Measurements from ENCODE around the gene GAB1. TPM values are rescaled to one million over a fixed set of nuclear protein-coding genes. Genes with fewer than 3 reads are reported as not detected.

Gene GAB1
- 0.30 and 0.82 TPM in 2 replicates for total RNA-seq

- intact Hi-C loops (cut with micrococcal nuclease), result loop anchor here (1.0 to 2.0 kb wide), 3 partner anchors 22 to 176 kb away; partner anchors contain the start of gene SMARCA5
Measured at GRCh38 chr4:143336781-143337599, at the start of gene GAB1. GAB1 (plus strand) TSS chr4:143336876; CDS start chr4:143337189, 313 bp downstream.

DNA sequence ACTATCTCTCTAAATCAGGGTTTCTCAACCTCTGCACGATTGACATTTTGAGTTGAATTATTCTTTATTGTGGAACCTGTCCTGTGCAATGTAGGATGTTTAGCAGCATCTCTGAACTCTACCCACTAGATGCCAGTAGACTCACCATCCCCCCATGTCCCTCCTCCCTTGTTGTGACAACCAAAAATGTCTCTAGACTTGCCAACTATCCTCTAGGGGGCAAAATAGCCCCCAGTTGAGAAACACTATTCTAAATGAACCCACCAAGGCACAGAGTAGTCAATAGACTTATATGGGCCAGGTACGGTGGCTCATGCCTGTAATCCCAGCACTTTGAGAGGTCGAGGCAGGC lies 49.1 kb upstream of the GAB1 start:
- intact Hi-C loops (cut with micrococcal nuclease), result no loop called here

- intact Hi-C loops (cut with micrococcal nuclease), result no loop called here
Measured at GRCh38 chr4:143288171-143288570, 48.5 kb upstream of the GAB1 start.

DNA sequence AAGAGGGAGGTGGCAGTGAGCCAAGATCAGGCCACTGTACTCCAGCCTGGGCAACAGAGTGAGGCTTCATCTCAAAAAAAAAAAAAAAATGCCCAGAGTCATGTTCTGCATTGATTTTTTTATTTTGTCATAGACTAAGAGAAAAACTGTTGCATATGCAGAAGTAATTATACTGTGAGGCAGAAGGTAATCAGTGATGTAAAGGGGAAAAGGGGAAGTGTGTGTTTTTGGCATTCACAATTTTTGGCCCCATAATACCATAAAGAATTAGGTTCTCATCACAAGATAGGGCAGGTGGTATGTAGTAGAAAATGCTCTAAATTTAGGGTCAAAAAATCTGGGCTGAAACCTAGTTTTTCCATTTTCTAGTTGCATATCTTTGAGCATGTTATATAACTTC lies 47.3 kb upstream of the GAB1 start:
- intact Hi-C loops (cut with micrococcal nuclease), result no loop called here

- intact Hi-C loops (cut with micrococcal nuclease), result no loop called here
Measured at GRCh38 chr4:143291314-143291713, 45.4 kb upstream of the GAB1 start.

- intact Hi-C loops (cut with micrococcal nuclease), result no loop called here
Measured at GRCh38 chr4:143292858-143293257, 43.8 kb upstream of the GAB1 start.

DNA sequence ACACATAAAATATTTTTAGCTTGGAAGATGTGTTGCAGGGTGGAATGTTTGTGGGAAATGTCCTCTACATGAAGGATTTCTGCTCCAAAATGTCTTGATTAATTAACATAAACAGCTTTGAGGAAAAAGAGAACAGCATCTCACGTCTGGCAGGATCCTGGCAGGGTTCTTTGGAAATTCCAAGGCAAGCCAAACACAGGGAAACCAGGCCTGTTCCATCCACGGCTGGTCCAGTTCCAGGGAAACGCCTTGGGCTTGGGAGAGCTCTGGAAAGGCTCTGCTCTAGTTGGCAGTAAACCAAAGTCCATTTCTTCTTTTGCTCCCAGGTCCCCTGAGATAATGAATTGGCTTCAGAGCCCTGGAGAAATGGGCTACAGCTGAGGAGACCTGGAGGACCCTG lies 42.4 kb upstream of the GAB1 start:
- intact Hi-C loops (cut with micrococcal nuclease), result no loop called here

DNA sequence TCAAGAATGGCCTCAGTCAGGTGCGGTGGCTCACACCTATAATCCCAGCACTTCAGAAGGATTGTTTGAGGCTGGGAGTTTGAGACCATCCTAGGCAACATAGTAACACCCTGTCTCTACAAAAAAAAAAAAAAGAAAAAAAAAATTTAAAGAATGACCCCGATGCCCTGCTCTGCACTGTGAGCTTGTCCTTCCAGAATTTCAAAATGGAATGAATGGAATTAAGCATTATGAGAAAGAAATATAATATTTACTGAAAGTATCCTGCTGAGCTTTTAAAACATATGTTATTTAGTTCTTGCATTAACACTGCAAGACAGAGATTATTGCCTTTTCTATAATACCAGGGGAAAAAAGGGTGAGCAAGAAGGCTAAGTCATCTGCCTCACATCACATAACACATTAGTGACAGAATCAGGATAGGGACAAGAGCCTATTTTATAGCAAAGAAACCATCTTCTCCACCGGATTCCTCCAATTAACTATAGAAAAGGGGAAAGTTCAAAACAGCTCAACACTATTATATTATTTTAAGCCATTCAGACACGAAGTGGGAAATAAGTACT lies 41.9 kb upstream of the GAB1 start:
- intact Hi-C loops (cut with micrococcal nuclease), result no loop called here

- intact Hi-C loops (cut with micrococcal nuclease), result no loop called here
Measured at GRCh38 chr4:143296397-143297067, 40.1 kb upstream of the GAB1 start.

DNA sequence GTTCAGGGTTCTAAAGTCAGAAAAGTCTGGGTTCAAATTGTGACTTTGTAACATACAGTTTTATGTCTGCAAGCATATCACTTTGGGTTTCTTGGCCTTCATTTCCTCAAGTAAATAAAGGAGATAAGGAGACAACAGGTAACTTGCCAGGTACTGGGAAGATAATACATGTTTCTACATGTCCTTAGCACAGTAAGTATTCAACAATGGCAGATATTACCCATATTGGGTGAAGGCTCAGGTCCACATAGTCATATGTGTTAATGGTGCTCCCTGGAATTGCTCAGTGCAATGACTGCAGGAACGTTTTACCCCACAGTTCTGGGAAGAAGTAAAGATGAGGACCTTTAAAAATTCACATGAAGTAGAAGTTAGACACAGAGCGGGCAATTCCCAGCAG lies 35.8 kb upstream of the GAB1 start:
- intact Hi-C loops (cut with micrococcal nuclease), result no loop called here

DNA sequence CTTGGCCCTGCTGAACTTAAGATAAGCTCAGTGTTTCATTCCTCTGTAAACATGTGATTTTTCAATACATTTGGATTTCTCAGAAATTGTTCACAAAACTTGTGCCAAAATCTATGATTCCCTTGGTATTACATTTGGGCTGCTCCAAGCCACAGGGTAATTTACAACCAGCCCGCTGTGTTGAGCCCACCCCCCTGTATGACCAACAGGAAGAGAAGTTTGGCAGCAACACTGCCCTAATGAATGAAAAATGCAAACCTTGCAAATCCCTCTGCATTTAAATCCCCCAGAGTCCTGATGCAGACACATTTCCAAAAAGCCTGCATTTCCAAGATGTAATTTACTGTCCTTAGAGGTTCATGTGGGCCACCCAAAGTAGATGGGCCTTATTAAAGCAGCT lies 34.1 kb upstream of the GAB1 start:
- intact Hi-C loops (cut with micrococcal nuclease), result no loop called here

GRCh38 chr4:143306788-143307187 lies 29.9 kb upstream of the GAB1 start:
- intact Hi-C loops (cut with micrococcal nuclease), result no loop called here

GRCh38 chr4:143307531-143307930 lies 29.1 kb upstream of the GAB1 start:
- intact Hi-C loops (cut with micrococcal nuclease), result no loop called here

- intact Hi-C loops (cut with micrococcal nuclease), result no loop called here
Measured at GRCh38 chr4:143308377-143308776, 28.3 kb upstream of the GAB1 start.

GRCh38 chr4:143311924-143312323 lies 24.8 kb upstream of the GAB1 start:
- intact Hi-C loops (cut with micrococcal nuclease), result no loop called here

- intact Hi-C loops (cut with micrococcal nuclease), result no loop called here
Measured at GRCh38 chr4:143313521-143313920, 23.2 kb upstream of the GAB1 start.

DNA sequence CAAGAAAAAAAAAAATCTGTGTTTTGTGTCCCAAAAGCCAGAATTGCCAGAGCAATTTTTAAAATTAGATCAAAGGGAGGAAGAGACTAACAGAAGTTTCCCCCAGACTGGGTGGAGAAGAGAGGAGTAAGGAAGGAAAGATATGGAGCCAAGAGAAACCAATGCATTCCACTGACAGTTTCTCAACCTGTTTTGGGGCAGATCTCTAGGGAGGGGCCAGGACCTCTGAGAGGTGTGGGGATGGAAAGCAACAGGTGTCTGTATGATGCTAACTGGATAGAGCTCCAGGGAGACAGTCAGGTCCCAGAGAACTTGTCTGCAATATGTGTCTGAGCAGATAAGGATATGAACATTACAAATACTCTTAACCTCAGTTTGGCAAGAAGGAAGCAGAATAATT lies 22.7 kb upstream of the GAB1 start:
- intact Hi-C loops (cut with micrococcal nuclease), result no loop called here

DNA sequence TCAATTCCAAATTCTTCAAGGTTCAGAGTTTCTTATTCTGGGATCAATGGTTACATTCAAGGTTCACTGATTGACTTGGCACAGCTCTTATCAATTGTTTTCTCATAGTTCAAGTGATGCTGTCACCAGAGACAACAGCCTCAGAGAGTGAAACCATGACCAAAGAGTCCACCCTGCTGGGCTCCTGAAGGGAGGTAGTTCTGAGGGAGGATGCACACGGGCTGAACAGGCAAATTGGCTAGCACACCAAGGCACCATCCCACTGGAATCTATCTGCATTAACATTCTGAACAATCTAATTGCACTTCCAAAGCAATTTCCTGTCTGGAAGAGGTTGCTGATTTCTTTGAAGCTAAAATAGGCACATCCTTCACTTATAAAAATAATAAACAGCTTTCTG lies 16.6 kb upstream of the GAB1 start:
- intact Hi-C loops (cut with micrococcal nuclease), result no loop called here

DNA sequence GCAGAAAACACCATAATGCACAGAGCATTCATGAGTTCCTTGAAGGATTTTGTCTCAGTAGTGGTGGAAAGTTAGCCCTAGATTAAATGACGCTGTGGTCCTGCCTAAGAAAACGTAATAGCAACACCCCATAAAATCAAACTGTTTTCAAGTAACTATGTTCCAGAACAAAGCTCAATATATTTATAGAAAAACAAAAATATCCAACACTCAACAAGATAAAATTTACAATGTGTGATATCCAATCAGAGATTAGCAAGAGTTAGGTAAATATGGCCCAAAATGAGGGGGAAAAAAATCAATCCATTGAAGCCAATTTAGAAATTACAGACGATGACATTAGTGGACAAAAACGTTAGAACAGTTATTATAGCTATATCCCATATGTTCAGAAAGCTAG lies 9.9 kb upstream of the GAB1 start:
- intact Hi-C loops (cut with micrococcal nuclease), result no loop called here

GRCh38 chr4:143329985-143330384 lies 6.7 kb upstream of the GAB1 start:
- intact Hi-C loops (cut with micrococcal nuclease), result no loop called here

DNA sequence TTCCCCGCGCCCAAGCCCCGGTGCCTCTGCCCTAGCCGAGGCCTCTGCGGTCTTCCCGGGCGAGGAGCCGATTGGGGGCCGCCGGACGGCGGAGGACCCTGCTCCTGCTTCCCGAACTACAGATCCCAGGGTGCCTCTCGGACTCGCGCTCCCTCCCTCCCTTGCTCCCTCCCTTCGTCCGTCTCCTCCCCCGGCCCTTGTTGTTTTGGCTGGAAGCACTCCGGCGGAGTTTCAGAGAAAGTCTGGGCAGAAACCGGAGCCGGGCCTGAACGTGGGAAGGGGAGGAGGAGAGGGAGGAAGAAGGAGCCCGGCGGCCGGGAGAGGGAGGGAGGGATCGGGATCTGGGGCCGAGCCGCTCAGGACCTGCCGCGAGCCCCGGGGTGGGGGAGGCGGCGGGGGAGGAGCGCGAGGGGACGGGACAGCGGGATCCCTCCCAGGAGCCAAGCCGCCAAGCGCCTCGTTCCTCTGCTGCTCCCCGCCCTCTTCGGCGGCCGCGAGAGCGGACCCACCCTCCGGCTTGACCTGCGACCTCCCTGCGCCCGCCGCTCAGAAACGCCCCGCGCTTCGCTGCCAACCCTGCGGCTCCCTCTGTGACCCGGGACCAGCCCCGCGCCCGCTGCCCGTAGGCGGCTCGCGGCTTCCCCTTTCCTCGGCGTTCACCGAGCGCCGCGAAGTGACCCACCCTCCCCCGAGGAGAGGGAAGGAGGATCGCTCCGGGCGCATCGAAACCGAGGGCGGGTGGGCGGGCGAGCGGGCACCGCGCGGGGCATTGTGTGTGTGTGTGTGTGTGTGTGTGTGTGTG lies 496 bp upstream of the GAB1 start:
- intact Hi-C loops (cut with micrococcal nuclease), result loop anchor here (1.0 to 2.0 kb wide), 3 partner anchors 23 to 177 kb away; partner anchors contain the start of gene SMARCA5

All from T-helper 2 cell treated with Interferon-gamma antibody and Interleukin-4, amounts not matched to agents 100 ng/mL and 5 ng/mL, for 36 hours (primary cell).